Measurements from ENCODE around the gene LAMP1.

Gene LAMP1

DNA sequence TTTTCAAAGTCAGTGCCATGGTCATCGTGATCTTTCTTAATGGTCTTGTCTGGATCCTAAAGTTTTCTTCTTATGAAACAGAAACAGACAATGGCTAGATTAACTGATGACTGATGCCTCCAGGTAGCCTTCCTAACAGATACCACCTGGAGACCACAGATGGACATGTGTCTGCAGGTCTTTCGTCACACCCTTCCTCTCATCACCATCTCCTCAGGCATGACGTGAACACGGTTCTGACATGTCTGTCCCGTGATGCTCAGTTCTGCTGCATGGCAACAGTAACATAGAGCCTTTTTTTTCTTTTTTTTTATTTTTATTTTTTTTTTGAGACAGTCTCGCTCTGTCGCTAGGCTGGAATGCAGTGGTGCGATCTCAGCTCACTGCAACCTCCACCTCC, 13.1 kb upstream of the LAMP1 start:
- H3K4me3 ChIP-seq (ENCODE audit: low read depth, low read length) = no peak overlapping the region
- TF ChIP-seq, protein P1, sequence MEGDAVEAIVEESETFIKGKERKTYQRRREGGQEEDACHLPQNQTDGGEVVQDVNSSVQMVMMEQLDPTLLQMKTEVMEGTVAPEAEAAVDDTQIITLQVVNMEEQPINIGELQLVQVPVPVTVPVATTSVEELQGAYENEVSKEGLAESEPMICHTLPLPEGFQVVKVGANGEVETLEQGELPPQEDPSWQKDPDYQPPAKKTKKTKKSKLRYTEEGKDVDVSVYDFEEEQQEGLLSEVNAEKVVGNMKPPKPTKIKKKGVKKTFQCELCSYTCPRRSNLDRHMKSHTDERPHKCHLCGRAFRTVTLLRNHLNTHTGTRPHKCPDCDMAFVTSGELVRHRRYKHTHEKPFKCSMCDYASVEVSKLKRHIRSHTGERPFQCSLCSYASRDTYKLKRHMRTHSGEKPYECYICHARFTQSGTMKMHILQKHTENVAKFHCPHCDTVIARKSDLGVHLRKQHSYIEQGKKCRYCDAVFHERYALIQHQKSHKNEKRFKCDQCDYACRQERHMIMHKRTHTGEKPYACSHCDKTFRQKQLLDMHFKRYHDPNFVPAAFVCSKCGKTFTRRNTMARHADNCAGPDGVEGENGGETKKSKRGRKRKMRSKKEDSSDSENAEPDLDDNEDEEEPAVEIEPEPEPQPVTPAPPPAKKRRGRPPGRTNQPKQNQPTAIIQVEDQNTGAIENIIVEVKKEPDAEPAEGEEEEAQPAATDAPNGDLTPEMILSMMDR (IDR thresholded peaks at IDR 0.05; ENCODE audit: borderline replicate concordance, insufficient read depth, low read depth, low read length) = no peak

DNA sequence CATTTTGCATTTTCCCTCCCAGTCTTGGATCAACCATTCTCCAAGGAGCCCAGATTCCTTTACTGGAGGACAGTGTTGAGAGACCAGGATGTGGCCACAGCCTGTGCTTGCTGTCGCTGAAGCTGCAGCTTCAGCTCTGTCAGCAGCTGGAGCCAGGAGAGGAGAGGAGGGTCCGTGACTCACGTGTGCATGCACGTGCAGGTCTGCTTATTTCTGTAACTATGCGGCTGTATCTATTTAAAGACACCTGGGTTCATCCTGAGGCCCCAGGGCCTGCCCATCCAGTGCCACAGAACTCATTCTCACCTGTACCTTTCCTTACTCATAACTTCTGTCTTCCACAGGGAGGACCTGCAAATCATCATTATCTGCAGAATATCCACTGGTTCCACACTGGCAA, 8.2 kb upstream of the LAMP1 start:
- TF ChIP-seq, protein P1 (IDR thresholded peaks at IDR 0.05; ENCODE audit: borderline replicate concordance, insufficient read depth, low read depth, low read length) = no peak
- no peak overlapping the region for H3K4me3 ChIP-seq (ENCODE audit: low read depth, low read length)

DNA sequence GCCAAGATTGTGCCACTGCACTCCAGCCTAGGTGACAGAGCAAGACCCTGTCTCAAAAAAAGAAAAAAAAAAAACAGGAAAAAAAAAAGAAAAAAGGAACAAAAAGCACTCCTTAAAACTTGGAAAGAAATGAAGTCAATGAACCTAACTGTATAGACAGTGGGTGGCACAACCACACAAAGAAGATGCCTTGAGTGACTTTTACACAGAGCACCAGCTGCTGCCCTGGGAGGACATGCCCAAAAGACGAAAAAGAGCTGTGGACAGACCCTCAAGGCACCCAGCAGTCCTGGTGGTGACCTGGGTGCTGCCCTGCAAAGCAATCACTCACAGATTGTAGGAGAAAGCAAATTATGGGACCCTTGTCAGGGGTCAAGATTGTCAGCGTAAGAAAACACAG, 5.9 kb upstream of the LAMP1 start:
- no peak overlapping the region for H3K4me3 ChIP-seq (ENCODE audit: low read depth, low read length)
- TF ChIP-seq, protein P1 (IDR thresholded peaks at IDR 0.05; ENCODE audit: borderline replicate concordance, insufficient read depth, low read depth, low read length) = no peak

DNA sequence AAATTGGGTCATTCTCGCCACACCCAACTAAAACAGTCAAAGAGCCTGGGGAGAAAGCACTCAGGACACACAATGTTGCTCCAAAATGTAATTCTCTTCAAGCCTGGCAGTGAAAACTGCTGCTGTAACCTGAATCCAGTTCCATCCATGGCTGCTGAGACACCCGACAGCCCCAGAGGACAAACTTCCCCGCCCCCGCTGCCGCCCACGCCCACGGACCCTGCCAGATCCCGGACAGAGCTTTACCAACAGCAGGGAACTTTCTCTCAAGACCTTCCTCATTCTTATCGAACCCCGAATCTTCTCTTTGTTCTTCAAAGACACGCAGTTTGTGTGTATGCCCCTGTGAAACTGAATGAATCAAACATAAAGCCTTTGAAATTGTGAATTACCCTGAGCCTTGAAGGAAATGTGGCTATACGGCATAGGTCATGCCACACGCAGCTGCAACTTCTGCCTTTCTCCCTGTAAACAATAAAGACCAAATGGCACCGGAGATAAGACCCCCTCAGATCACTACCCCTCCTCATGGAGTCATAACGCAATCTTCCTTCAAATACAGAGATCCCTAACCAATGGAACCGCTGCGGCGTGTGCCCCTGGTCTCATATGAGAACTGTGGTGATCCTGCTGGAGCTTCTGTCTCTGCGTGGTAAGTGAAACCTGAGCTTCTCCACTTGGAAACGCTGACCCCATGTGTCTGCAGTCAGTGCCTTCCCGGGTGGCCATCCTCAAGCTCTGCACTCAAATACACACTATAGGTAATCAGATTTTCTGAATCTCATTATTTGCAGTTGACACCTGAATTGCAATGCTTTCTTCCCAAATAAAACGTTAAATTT, 4.8 kb upstream of the LAMP1 start:
- H3K4me3 ChIP-seq (ENCODE audit: low read depth, low read length) = no peak overlapping the region
- TF ChIP-seq, protein P1 (IDR thresholded peaks at IDR 0.05; ENCODE audit: borderline replicate concordance, insufficient read depth, low read depth, low read length) = no peak

DNA sequence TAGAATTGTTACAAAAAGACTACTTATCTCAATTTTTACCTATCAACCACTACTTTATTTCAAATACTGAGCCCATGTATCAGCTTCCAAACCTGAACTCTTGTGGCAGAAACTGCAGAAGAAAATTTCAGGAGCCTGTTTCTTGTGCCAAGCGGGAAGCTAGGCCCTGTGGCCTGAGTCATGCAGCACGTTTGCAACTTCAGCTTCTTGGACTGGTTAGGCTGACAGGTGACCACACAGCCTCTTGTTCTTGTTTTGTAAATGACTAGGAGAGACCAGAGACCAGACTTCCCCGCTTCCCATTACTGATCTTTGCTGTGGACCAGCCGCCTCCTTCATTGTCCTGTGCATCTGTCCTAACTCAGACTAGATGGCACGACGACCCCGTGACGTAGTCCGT, 3.4 kb upstream of the LAMP1 start:
- TF ChIP-seq, protein P1 (IDR thresholded peaks at IDR 0.05; ENCODE audit: borderline replicate concordance, insufficient read depth, low read depth, low read length) = no peak
- H3K4me3 ChIP-seq (ENCODE audit: low read depth, low read length) = no peak overlapping the region

DNA sequence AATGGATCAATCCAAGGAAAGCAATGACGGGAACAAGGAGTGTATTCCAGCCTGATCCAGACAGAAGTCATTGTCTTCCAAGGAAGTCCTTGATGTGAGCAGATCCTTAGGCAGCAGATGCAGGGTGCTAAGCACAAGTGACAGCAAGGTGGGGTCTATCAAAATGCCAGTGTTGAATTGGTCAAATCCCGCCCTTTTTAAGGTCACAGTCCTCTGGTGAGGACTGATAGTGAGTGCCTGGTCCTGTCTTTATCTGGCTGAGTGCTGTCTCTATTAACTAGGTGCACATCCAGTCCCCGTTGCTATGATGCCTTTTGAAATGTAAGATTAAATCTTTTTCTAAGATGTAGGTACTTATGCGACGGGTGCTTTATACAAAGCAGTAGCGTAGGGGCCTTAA, 1.3 kb upstream of the LAMP1 start:
- TF ChIP-seq, protein P1 (IDR thresholded peaks at IDR 0.05; ENCODE audit: borderline replicate concordance, insufficient read depth, low read depth, low read length) = no peak
- no peak overlapping the region for H3K4me3 ChIP-seq (ENCODE audit: low read depth, low read length)

DNA sequence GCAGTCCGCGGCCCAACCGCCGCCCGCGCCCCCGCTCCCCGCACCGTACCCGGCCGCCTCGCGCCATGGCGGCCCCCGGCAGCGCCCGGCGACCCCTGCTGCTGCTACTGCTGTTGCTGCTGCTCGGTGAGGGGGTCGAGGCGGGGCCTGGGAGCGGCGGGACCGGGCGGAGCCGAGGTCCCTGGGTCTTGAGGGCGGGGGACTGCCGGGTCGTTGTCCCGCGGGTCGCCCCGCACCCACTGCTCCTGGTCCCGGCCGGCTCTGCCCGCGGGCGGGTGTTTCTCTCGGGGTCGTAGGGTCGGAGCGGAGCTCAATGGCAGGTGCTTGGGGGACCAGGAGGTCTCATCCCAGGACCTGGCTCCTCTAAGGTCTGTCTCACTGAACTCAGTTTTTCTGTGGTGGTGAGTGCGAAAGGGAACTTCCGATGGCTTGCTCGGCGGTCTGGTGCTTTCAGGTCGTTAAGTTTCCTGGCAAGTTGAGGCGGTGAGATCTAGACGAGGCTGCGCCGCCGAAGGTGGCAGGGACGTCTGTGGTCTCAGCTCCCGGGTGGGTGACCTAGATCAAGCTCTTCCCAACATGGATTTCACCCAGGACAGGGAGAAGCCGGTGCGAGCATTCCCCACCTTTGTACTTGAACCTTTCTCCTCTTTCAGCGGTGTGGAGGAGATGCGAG, 467 bp downstream of the LAMP1 start:
- TF ChIP-seq, protein P1 (IDR thresholded peaks at IDR 0.05; ENCODE audit: borderline replicate concordance, insufficient read depth, low read depth, low read length) = no peak
- H3K4me3 ChIP-seq (ENCODE audit: low read depth, low read length) = peak overlapping the region; percentile 73
